GM12878 (cell line): ENCODE measurements around the gene SLC25A13. TPM values are rescaled to one million over a fixed set of nuclear protein-coding genes. Genes with fewer than 3 reads are reported as not detected.

ENCODE experiments used
- CUX1 ChIP-seq: IDR thresholded peaks from 2 replicates; pipeline ENCODE4 v1.6.1; 2012; ENCODE audit warnings: improper control_type of control experiment, low read depth, low read length; ENCODE audit not compliant: insufficient replicate concordance
- MYC ChIP-seq: IDR thresholded peaks from 2 replicates; pipeline ENCODE4 v1.6.1; 2011; ENCODE audit warnings: mild to moderate bottlenecking, low read length, moderate library complexity, inconsistent platforms; ENCODE audit not compliant: insufficient read depth, insufficient replicate concordance, insufficient read length, severe bottlenecking
- NFYA ChIP-seq: IDR thresholded peaks from 2 replicates; pipeline ENCODE4 v1.6.1; 2011; ENCODE audit warnings: low read depth, mild to moderate bottlenecking, low read length, improper control_type of control experiment, borderline replicate concordance
- NRF1 ChIP-seq: conservative IDR thresholded peaks from 2 replicates; pipeline ENCODE4 v1.6.1; 2011; ENCODE audit warnings: mild to moderate bottlenecking, low read depth, low read length, improper control_type of control experiment
- PAX5 ChIP-seq: IDR thresholded peaks from 2 replicates; pipeline ENCODE4 v1.6.1; 2011; ENCODE audit warnings: low read depth, low read length, borderline replicate concordance
- RELB ChIP-seq: fragments of 450-650 bp; IDR thresholded peaks from 2 replicates; pipeline ENCODE4 v1.6.1; 2017; ENCODE audit warnings: low read depth, mild to moderate bottlenecking, moderate library complexity
- polyA plus RNA-seq, 11 experiments: library from polyadenylated mRNA; depleted of rRNA in 4 of 11; unstranded in 6 of 11; stranded (reverse) in 5 of 11; fragments of >200 nt; fragmentation: Nextera tagmentation in 4 of 11; fragmentation: Illumina TruSeq in 1 of 11; extraction: Ambion mirVana in 4 of 11; extraction: Trizol in 1 of 11; gene quantifications; 1 replicate in 1 of 11; 2 replicates in 10 of 11; pipeline versions ENCODE4 v1.2.1 to v1.2.3, GENCODE V29; 2011 to 2016; ENCODE audit warnings: inconsistent platforms in 2 of 11, missing spikeins in 2 of 11, low read depth in 1 of 11
- total RNA-seq, 4 experiments: library from RNA; depleted of rRNA in 3 of 4; stranded (reverse); fragments of >200 nt in 3 of 4; fragmentation: Illumina TruSeq in 1 of 4; extraction: Trizol in 1 of 4; gene quantifications; 2 replicates each; pipeline versions ENCODE4 v1.2.1 to v1.2.3, GENCODE V29; 2013 to 2021

SLC25A13 gene
- total and polyA plus RNA-seq, 10 of the 15 experiments (the other 5 are each of a cell fraction or from before 2014, with no cell fraction given) = 7.0 to 24.7 (median 18.6) TPM

GRCh38 chr7:96122746-96123145 is 199.2 kb downstream of the SLC25A13 start (continued):
- TF ChIP-seq NFYA (no peak), PAX5 (no peak), NRF1 (no peak), RELB (no peak), CUX1 (no peak), MYC (no peak)
